SK-N-SH (cell line): Measurements from ENCODE around the gene PAPOLB.

Source experiments
- CTCF ChIP-seq: fragments of 200-600 bp; sonication (generic); IDR thresholded peaks from 2 replicates; pipeline ENCODE4 v1.6.1; 2017; ENCODE audit warnings: antibody characterized with exemption, mild to moderate bottlenecking, moderate library complexity
- FOSL2 ChIP-seq: IDR thresholded peaks from 2 replicates; pipeline ENCODE4 v1.4.0; 2012; ENCODE audit warnings: low read depth, mild to moderate bottlenecking, moderate library complexity, borderline replicate concordance
- JUND ChIP-seq: IDR thresholded peaks from 2 replicates; pipeline ENCODE4 v1.4.0; 2012
- MAX ChIP-seq: IDR thresholded peaks from 2 replicates; pipeline ENCODE4 v1.4.0; 2012; ENCODE audit warnings: low read depth
- NFIC ChIP-seq: IDR thresholded peaks from 2 replicates; pipeline ENCODE4 v1.4.0; 2012; ENCODE audit warnings: borderline replicate concordance
- PBX3 ChIP-seq: IDR thresholded peaks from 2 replicates; pipeline ENCODE4; 2012
- POLR2AphosphoS5 ChIP-seq: IDR thresholded peaks from 2 replicates; pipeline ENCODE4 v1.6.1; 2012; ENCODE audit warnings: low read depth, low read length
- REST ChIP-seq: IDR thresholded peaks from 2 replicates; pipeline ENCODE4 v1.6.1; 2012; ENCODE audit warnings: mild to moderate bottlenecking, low read depth, low read length, moderate library complexity
- RXRA ChIP-seq: IDR thresholded peaks from 2 replicates; pipeline ENCODE4 v1.4.0; 2012; ENCODE audit warnings: low read depth, mild to moderate bottlenecking, borderline replicate concordance
- SIN3A ChIP-seq: IDR thresholded peaks from 2 replicates; pipeline ENCODE4 v1.6.1; 2012; ENCODE audit warnings: low read depth, mild to moderate bottlenecking, low read length, moderate library complexity, borderline replicate concordance
- TEAD4 ChIP-seq: IDR thresholded peaks from 2 replicates; pipeline ENCODE4 v1.4.0; 2012; ENCODE audit warnings: mild to moderate bottlenecking, borderline replicate concordance; ENCODE audit not compliant: insufficient read depth

- no peak for TF ChIP-seq CTCF
- TF ChIP-seq NFIC, result no peak
- no peak for TF ChIP-seq SIN3A
- no peak for TF ChIP-seq TEAD4
- no peak for TF ChIP-seq PBX3
- TF ChIP-seq REST, result no peak
- TF ChIP-seq FOSL2, result no peak
- no peak for TF ChIP-seq RXRA
- no peak for TF ChIP-seq MAX
- no peak for TF ChIP-seq JUND
- no peak for TF ChIP-seq POLR2AphosphoS5
Measured at GRCh38 chr7:4815609-4816418, 46.0 kb downstream of the PAPOLB start.
